GM12875 (cell line): ENCODE measurements around the gene LPAR1.

Experiments used
- H3K4me3 ChIP-seq: one replicate; pipeline ENCODE4 v1.5.1; 2011; ENCODE audit warnings: low read depth, low read length, control low read depth
- CTCF ChIP-seq: IDR thresholded peaks from 2 replicates; pipeline ENCODE4 v1.5.1; 2011; ENCODE audit warnings: low read depth, mild to moderate bottlenecking, control low read depth, inconsistent platforms, low read length, moderate library complexity, borderline replicate concordance; ENCODE audit not compliant: insufficient read depth

Gene LPAR1

GRCh38 chr9:111039231-111039906 lies 1.1 kb upstream of the LPAR1 start:
- TF ChIP-seq CTCF: no peak
- no peak overlapping the region for H3K4me3 ChIP-seq

- peak; percentile 64 for TF ChIP-seq CTCF
- peak overlapping the region; percentile 85 for H3K4me3 ChIP-seq
These were observed 451 bp downstream of the LPAR1 start for GRCh38 chr9:111037708-111038330.

- TF ChIP-seq CTCF: no peak
These were observed 938 bp downstream of the LPAR1 start for GRCh38 chr9:111037356-111037707.

GRCh38 chr9:111036946-111037345 lies 1.3 kb downstream of the LPAR1 start:
- no peak for TF ChIP-seq CTCF
- H3K4me3 ChIP-seq: peak overlapping the region; percentile 85

More at GRCh38 chr9:111037356-111037707, 938 bp downstream of the LPAR1 start:
- peak overlapping the region; percentile 85 for H3K4me3 ChIP-seq

GRCh38 chr9:111036429-111036789 lies 1.9 kb downstream of the LPAR1 start:
- peak; percentile 75 for TF ChIP-seq CTCF
- H3K4me3 ChIP-seq: peak overlapping the region; percentile 24

- peak overlapping the region; percentile 24 for H3K4me3 ChIP-seq
- TF ChIP-seq CTCF: no peak
These were observed 2.5 kb downstream of the LPAR1 start for GRCh38 chr9:111035543-111036428.
